Left ventricle myocardium superior (tissue), 1 donor: ENCODE results near the gene IFI27L1. TPM values are rescaled to one million over a fixed set of nuclear protein-coding genes. Genes with fewer than 3 reads are reported as not detected.

ENCODE experiments used
- ATAC-seq: fragments of 200-7000 bp; cut with Tn5 transposase; one replicate; pipeline ENCODE4 v1.9.1; 2020; ENCODE audit warnings: mild to moderate bottlenecking, moderate library complexity
- DNase-seq: peaks from one replicate; pipeline ENCODE4 v3.0.0-alpha.2; 2020
- intact Hi-C: fragments of 100-400 bp; cut with micrococcal nuclease; formaldehyde crosslinking; loops from one replicate; pipeline ENCODE4 v1.11.0; 2022
- total RNA-seq: library from RNA; stranded (reverse); fragmentation: NEBNext Ultra II Directional; extraction: Animal tissue kit (Norgen Biotek cat#: 25700); gene quantifications from one replicate; pipeline ENCODE4 v1.2.1, GENCODE V29; 2021
- donor health status: DM: no; HTN: yes; CAD: no; lungs with severe emphysema.

IFI27L1 gene
- total RNA-seq, 1 donor from 2014 or later: 9.7 TPM

DNA sequence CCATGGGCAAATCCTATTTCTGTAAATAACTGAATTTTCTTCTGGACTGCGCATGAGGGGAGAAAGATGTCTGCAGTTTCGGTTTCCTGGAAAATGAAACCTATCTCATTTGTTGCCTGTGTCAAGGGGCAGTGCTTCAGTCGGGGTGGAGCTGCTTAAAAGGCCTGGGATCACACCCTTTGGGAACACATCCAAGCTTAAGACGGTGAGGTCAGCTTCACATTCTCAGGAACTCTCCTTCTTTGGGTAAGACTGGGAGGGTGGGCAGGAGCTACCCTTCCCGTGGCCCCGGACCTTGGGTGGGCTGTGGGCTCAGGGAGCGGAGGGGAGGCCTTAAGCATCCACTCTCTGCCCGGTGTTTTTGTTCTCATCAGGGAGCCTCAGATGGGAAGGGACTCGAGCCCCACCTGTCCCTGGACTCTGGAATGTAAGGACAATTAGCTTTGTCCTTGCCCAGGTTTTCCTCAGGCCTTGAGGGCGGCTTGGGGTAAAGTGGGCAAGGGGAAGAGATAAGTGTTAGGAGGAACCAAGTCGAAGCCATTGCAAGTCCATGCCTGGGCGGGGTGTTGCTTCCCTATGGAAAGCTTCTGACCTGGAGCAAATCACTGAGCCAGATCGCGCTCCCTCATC is 29.6 kb downstream of the IFI27L1 start, which contains the start of gene IFI27:
IFI27 (plus strand) TSS at position 185 of the 630 bp plus-strand sequence.
- DNase-seq (peak; percentile 47), ATAC-seq (peak; percentile 70)
- intact Hi-C loops: no loop called here

DNA sequence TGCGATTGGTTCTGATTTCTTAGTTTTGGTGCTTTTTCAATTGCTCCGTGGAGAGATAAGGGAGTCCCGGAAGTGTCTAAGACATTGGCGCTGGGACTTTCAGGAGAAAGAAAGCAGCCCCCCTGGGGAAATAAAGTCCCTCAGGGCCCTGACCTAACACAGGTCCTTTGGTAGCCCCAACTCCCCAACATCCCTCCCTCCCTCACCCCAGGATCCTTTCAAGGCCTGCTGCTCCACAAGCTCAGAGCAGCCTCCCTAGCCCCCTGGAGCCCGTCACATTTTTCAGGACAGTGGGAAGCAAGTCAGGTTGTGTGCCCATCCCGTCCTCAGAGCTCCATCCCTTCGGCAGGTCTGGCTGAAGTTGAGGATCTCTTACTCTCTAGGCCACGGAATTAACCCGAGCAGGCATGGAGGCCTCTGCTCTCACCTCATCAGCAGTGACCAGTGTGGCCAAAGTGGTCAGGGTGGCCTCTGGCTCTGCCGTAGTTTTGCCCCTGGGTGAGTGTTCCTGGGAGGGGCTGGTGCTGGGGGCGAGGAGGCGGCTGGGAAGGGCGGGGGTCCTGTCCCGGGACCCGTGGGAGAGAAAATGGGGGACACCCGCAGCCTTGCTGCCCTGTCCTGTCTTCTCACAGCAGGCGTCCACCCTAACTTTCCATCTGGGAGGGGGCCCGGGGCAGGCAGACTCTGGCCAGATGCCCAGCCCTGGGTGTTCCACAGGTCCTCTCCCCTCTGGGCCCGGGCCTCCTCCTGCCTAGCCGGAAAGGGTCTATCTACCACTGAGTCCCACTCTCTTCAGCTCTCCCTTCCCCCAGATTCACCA is 30.4 kb downstream of the IFI27L1 start:
- intact Hi-C loops: no loop called here
- no peak for DNase-seq
- no peak for ATAC-seq

DNA sequence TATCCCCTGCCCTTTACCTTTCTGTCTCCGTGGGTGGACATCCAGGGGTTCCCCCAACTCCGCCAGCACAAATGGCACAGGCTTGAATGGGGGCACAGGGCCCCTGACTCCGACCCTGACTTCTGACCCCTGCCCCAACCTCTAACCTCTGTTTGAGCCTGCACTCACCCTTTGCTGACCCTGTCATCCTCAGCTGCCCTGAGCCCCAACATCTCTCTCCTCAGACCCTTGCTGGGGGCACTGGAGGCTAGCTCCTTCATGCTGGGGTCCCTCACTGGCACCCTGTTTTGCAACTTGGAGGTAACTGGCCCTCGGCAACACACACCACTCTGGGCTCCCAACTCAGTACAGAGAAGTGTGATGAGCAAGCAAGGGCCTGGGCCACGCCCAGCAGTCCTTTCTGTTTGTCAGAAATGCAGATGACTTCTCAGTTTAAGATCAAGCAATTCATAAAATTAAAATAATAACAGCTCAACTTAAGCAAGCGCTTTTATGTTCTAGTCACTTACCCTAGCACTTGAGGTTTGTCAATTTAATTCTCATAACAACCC is 31.5 kb downstream of the IFI27L1 start:
- no peak for ATAC-seq

DNA sequence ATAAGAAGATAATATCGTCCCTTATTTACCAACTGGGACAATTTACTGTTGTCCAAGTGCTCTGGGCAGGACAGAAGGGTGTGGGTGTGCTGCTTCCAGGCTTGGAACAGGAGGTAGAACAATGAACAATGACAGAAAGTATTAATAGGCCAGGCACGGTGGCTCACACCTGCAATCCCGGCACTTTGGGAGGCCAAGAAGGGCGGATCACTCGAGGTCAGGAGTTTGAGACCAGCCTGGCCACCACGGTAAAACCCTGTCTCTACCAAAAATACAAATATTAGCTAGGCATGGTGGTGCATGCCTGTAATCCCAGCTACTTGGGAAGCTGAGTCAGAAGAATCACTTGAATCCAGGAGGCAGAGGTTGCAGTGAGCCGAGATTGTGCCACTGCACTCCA is 32.0 kb downstream of the IFI27L1 start:
- DNase-seq (no peak), ATAC-seq (no peak)
- intact Hi-C loops: no loop called here

More for the DNA sequence above, 31.5 kb downstream of the IFI27L1 start:
- no peak for DNase-seq
- intact Hi-C loops: no loop called here

DNA sequence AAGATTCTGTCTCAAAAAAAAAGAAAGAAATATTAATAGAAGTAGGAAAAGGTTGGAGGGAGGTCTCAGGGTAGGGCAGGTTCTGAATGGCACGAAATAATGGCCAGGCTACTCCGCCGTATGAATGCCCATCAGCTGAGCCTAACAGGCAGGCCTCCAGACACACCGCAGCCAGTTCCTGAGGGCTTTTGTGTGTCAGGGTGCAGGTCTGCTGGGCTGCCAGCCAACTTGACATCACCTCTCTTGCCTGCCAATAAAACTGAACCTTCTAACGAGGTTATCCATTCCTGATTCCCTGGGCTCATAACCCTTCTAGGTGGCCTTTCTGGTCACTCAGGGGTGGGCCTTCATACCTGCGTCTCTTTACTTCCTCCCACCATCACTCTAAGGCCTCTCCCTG is 32.4 kb downstream of the IFI27L1 start:
- intact Hi-C loops: no loop called here
- DNase-seq: peak; percentile 73
- ATAC-seq: peak; percentile 48

DNA sequence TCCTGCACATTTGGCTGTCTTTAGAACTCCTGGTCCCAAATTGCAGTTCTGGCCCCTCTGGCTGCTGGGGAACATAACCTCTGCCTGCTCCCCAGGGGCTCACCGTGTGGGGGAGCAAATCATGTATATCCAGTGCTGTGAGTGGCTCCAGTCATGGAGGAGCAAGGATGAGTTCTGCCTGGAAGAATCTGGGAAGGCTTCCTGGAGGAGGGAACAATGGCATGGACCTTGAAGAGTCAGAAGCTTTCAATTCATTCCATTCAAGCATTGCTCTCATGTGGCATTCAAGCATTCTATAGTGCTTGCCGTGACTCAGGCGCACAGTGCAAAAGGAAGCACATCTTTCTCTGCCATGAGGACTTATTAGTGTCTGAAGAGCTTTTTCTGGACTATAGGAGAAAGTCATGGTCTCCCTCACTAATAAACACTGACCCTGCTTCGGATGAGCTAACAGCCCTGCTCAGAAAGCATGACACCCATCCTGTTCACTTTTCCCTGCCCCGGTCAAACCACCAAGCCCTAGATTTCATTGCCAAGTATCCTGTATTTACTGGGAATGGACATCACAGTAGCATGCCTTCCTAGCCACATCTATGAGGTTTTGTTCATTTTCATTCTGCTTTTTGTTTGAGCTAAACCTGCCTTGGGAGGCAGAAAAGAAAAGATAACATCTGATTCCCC is 32.9 kb downstream of the IFI27L1 start:
- ATAC-seq: no peak
- intact Hi-C loops: no loop called here
- no peak for DNase-seq

DNA sequence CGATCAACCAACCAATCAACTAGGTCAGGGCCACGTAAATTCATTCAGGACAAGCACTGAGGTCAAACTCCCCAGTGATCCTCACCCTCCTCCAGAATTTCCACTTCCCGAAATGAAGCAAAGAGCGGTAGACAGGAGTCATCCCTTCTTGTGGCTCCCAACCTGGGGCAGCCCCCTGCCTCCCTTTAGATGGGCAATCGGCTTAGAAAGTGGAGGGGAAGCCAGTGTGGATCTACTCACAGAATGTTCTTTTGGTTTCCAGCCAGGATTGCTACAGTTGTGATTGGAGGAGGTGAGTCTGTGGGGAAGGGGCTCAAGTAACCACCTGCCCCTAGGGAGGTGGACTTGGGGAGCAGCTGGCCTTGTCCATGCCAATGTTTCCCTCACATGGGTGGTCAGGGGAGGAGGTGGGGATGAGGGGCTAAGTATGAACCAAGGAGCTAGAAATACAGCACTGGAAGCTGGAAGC is 33.5 kb downstream of the IFI27L1 start:
- ATAC-seq: no peak
- intact Hi-C loops: no loop called here
- DNase-seq: no peak

DNA sequence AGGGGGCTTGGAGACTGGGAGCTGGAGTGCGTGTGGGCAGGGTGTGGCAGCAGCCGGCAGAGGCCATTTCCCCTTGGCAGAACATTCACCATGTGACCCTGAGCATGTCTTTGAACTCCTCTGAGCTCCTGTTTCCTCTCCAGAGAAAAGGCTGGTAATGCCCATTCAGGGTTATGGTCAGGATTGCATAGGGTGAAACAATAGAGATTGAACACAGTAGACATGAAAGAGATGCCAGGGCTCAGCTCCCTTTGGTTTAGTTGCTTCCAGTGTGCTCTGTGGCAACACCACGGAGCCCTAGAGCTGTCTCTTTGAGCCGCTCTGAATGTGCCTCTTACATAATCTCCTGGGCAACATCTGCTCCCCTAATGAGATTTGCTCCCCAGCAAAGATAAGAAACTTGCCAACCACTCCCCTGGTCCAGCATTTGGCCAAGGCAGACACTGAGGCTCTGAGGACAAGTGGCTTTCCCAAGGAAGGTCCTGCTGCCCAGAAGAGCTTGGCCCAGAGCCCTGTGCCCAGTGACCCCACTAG is 34.0 kb downstream of the IFI27L1 start:
- intact Hi-C loops: no loop called here
- DNase-seq (no peak), ATAC-seq (peak; percentile 60)

DNA sequence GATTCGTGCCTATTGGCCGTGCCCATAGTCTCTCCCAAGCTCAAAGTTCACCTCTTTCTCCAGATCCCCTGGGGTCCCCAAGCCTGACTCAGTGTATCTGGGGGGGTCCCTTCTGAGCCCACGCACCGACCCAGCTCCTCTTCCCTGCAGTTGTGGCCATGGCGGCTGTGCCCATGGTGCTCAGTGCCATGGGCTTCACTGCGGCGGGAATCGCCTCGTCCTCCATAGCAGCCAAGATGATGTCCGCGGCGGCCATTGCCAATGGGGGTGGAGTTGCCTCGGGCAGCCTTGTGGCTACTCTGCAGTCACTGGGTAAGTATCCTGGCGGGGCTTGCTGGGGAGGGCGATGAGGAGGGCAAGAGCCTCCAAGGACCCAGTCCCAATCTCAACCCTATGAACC is 34.5 kb downstream of the IFI27L1 start:
- intact Hi-C loops: no loop called here
- ATAC-seq (no peak), DNase-seq (no peak)

DNA sequence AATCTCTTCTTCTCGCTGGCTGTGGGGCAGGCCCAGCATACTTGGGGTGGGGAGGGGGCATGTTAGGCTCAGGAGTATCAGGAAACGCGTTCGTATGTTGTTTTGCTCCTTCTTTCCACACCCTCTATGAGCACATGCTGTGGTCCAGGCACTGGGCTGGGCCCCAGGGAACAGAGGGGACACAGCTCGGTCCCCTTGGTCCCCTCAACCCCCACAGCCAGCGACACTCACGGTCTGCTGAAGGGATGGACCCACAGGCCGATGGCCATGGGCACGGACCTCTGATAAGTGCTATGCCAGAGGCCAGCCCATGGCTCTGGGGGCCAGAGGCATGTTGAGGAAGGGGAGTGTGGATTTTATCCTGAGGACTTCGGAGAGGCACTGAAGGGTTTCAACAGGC is 35.6 kb downstream of the IFI27L1 start:
- DNase-seq: no peak
- intact Hi-C loops: no loop called here
- ATAC-seq: no peak

DNA sequence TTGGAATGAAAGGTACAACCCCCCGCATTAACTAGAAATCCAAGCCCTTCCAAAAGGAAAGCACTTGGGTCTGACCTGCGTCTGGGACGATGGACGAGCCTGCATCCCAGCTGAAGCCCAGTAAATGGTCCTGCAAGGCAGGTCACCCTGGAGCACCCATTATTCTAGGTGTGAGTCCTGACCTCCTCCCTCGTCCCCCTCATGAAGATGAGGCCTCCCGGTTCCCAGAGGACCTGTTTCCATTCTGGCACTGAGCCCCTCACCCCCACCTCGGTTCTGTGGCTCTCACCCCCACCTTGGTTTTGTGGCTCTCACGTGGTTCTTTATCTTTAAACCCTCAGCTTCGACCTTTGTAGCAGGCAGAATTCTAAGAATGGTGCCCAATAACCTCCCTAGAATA is 36.7 kb downstream of the IFI27L1 start:
- intact Hi-C loops: no loop called here
- no peak for DNase-seq
- no peak for ATAC-seq

DNA sequence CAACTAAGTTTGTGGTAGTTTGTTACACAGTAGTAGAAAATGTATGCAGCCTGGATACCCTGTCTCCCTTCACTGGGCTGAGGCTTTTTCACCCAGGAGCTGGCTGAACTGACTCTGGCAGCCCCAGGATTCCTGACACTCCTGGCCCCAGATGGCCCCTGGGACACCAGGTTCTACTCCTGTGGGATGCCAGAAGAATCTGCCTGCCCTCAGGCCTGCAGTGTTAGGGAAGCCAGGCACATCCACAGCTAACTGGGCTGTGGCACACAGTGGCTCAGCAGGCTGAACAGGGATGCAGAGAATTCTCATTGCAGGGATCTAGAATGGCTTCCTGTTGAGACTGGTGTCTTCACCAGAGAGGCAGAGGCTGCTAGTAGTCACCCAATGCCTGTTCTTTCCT is 38.0 kb downstream of the IFI27L1 start:
- ATAC-seq (no peak), DNase-seq (no peak)
- intact Hi-C loops: no loop called here

DNA sequence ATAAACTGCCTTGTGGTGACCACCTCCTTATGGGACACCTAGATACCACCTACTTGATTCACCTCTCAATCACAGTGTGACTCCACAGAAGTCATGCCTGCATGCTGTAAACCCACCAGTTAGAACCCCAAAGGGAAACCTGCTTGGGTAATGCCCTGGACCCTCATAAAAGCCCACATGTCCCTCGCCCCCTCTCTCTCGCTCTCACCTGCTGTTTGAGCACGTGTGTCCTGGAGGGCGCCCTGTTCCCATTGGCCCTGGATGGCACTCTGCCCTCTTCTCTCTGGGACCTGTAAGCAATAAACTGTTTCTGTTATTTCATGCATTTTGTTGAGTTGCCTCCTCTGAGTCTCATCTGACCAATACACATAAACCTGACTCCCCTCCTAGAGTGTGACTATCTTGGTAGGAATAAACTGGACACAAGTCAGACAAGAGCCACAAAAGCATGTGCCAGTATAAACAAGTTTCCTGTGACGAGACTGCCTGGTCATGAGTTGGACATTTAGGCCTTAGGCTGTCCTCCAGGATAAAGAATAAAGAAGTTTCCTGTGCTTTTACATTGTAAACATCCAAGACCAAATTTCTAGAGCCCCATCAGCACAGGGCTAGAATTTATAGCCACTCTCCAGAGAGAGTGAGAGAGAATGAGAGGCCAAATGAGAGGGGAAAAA is 39.7 kb downstream of the IFI27L1 start:
- ATAC-seq (no peak), DNase-seq (no peak)
- intact Hi-C loops: no loop called here

DNA sequence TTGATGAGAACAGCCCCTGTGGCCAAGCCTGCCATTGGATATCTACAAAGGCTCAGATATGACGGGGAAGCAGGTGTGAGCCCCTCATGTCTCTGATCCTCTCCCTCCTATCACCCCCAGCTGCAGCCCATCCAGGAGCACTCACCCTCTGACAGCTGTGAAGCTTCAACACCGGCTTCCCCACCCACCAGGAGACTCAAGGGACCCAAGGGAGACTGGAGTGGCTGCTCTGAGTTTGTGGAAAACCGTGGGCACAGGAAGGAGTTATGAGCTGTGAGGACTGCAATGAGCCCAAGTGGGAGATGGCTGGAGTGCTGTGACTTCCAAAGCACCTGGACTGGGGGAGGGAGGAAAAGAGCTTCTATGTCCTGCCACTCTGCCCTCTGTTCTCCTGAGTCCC is 40.4 kb downstream of the IFI27L1 start:
- ATAC-seq (peak; percentile 26), DNase-seq (no peak)
- intact Hi-C loops: no loop called here

DNA sequence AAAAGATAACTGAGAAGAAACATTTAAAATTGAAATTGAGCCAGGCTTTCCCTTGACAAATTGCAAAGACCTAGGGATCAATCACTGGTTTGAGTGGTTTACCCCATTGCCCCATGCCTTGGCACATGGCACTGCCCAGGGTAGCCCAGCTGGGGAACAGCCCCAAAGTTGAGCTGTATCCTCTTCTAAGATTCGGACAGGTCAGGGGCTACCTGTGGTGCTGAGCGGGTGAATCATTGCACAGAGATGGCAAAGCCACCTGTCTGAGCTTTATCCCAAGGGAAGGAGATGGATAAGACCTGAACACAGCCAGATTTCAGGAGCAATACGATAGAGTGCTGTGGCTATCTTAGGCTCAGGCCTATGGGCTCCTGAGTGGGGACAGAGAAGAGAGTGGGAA is 41.3 kb downstream of the IFI27L1 start:
- ATAC-seq (no peak), DNase-seq (no peak)

DNA sequence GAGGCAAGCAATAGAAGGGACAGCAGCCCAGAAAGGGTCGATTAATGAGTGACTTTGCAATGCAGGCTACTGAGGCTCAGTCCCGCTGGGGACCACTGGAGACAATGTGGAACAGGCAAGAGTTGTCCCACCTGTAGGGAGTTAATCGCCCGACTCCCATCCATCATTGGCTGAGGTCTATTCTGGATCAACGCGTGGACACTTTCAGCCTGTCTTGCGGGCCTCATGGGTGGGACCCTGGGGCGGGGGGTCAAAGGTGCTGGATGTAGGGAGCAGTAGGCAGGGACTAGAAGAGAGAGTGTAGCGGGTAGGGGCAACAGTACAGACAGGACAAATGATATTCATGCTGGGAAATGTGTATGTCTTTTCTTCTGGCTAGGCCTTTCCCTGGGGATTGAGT is 42.2 kb downstream of the IFI27L1 start:
- no peak for DNase-seq
- ATAC-seq: no peak
- intact Hi-C loops: no loop called here

More for the DNA sequence above, 41.3 kb downstream of the IFI27L1 start:
- intact Hi-C loops: no loop called here

DNA sequence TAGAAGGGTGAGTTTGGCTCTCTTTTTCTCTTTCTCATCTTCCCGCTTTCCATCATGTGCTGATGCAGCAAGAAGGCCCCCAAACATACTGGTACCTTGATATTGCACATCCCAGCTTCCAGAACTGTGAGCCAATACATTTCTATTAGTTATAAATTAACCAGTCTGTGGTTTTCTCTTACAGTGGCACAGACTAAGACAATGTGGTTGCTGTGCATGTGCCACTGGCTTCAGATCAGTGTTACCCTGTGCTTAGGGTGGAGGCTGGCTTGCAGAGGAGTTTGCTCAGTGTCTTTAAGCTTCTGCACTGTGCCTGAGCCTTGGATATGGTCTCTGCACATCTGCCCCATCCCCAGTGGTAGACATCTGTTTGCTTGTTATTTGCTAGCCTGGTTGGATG is 42.8 kb downstream of the IFI27L1 start:
- intact Hi-C loops: no loop called here
- DNase-seq: no peak
- ATAC-seq: no peak

DNA sequence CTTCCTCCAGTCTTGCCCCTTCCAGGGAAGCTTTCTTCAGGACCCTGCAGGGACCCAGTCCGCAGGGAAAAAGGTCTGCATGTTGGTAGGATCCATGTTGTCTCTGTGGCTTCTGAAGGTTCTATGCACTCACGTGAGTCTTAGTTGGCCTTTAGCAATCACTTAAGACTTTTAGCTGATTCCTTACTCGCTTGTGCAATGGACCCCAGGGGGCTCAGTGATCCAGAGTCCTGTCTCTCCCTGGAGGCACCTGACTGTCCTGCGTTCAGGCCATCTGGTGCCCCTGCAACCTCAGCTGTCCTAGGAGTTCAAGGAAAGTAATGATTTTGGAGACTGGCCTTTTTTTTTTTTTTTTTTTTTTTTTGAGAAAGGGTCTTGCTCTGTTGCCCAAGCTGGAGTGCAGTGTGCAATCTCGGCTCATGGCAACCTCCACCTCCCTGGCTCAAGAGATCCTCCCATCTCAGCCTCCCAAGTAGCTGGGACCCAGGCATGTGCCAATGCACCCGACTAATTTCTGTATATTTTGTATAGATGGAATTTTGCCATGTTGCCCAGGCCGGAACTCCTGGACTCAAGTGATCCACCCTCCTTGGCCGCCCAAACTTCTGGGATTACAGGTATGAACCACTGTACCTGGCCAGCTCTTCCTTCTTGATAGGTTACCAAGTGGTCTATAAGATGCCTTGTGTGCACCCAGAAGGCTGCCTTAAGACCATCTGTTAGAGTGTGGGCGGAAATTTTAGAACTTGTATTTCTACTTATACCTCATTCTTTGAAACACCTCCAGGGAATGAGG is 43.7 kb downstream of the IFI27L1 start:
- ATAC-seq (no peak), DNase-seq (no peak)
- intact Hi-C loops: no loop called here
